Cardiac muscle cell (in vitro differentiated cells and primary cell): ENCODE data around the gene RBM20. TPM values are rescaled to one million over a fixed set of nuclear protein-coding genes. Genes with fewer than 3 reads are reported as not detected.

Experiments used
- DNase-seq, 2 donors: peaks; one replicate each; pipeline versions ENCODE4 v3.0.0 to v3.0.0-alpha.2; 2010 to 2017; ENCODE audit warnings: low read depth in 1 of 2, low spot score in 1 of 2
- H3K27ac ChIP-seq: fragments of 200-600 bp; sonication (generic); 2 replicates; pipeline ENCODE4 v1.5.1; 2016
- H3K27me3 ChIP-seq: fragments of 200-600 bp; sonication (generic); 2 replicates; pipeline ENCODE4 v1.6.0; 2016; ENCODE audit warnings: control low read depth
- H3K36me3 ChIP-seq: fragments of 200-600 bp; sonication (generic); 2 replicates; pipeline ENCODE4 v1.5.1; 2016; ENCODE audit warnings: control low read depth
- H3K4me1 ChIP-seq: fragments of 200-600 bp; sonication (generic); 2 replicates; pipeline ENCODE4 v1.8.1; 2017; ENCODE audit warnings: low read depth, mild to moderate bottlenecking, mixed run types
- H3K4me3 ChIP-seq: fragments of 200-600 bp; sonication (generic); 2 replicates; pipeline ENCODE4 v1.5.1; 2016; ENCODE audit warnings: mild to moderate bottlenecking
- H3K9me3 ChIP-seq: fragments of 200-600 bp; sonication (generic); 2 replicates; pipeline ENCODE4 v1.5.1; 2017; ENCODE audit warnings: low read depth, mild to moderate bottlenecking, control low read depth
- polyA plus RNA-seq: library from polyadenylated mRNA; unstranded; fragments of >200 nt; fragmentation: Nextera tagmentation; extraction: Ambion mirVana; gene quantifications from 2 replicates; pipeline ENCODE4 v1.2.1, GENCODE V29; 2016
- total RNA-seq: library from RNA; depleted of rRNA; stranded (reverse); fragments of >200 nt; gene quantifications from 2 replicates; pipeline ENCODE4 v1.2.3, GENCODE V29; 2016
- TF ChIP-seq, protein P1 (sequence below): IDR thresholded peaks from 2 replicates; pipeline ENCODE4 v1.5.1; 2012; ENCODE audit warnings: low read depth, mild to moderate bottlenecking, low read length

The RBM20 gene
- total and polyA plus RNA-seq, 2 experiments from 2014 or later: 19.2 to 28.5 TPM

DNA sequence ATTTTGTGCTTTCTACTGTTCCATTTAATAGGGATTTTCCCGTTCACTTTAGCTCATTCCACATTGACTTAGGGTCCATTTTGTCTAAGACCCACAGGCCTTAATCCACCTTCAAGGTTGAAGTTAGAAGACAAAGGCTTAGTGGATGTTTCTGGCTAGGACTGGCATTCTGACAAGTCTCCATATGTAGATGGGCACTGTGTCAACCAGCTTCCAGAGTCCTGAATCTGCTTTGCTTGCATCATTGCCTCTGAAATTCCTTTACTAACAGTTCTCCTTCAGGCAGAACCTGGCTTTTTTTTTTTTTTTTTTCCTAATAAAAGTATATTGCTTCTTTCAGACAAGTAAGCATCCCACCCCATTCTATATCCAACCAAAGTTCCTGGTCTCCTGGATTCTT, 158.0 kb downstream of the RBM20 start:
- H3K36me3 ChIP-seq: peaks cover 19% of the 10 kb centered on the region
- no peak overlapping the region for H3K4me3 ChIP-seq
- DNase-seq: peak in 1 of 2 donors; percentile 80
- no peak overlapping the region for H3K27ac ChIP-seq
- no peaks in the 10 kb centered on the region for H3K9me3 ChIP-seq
- no peaks in the 10 kb centered on the region for H3K4me1 ChIP-seq
- TF ChIP-seq, protein P1, sequence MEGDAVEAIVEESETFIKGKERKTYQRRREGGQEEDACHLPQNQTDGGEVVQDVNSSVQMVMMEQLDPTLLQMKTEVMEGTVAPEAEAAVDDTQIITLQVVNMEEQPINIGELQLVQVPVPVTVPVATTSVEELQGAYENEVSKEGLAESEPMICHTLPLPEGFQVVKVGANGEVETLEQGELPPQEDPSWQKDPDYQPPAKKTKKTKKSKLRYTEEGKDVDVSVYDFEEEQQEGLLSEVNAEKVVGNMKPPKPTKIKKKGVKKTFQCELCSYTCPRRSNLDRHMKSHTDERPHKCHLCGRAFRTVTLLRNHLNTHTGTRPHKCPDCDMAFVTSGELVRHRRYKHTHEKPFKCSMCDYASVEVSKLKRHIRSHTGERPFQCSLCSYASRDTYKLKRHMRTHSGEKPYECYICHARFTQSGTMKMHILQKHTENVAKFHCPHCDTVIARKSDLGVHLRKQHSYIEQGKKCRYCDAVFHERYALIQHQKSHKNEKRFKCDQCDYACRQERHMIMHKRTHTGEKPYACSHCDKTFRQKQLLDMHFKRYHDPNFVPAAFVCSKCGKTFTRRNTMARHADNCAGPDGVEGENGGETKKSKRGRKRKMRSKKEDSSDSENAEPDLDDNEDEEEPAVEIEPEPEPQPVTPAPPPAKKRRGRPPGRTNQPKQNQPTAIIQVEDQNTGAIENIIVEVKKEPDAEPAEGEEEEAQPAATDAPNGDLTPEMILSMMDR: no peak
- no peaks in the 10 kb centered on the region for H3K27me3 ChIP-seq

DNA sequence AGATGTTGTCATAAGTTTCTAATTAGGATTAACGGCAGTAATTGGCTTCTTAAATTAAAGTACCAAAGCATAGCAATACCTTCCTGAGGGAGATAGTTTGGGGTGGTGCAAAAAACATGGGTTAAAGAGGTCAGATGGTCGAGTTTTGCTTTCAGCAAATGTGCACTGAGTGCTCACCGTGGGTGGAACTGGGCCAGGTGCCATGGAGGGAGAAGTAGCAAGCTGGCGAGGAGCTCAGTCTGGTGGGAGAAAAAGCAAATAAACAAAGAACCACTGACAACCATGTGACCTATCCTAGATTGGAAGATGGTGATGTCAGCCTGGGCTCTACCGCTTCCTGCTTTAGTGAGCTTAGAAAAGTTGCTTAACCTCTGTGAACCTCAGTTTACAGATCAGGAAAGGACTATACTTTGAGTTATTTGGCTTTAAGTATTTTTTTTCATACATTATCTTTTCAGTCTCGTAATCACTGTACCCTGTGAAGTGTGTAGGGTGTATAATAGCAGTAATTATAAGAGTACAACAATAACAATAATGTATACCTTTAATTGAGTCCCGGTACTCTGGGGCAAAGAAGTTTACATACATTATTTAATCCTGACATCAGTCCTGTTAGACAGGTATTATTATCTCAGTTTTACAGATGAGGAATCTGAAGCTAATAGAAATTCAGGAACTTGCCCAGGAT, 158.6 kb downstream of the RBM20 start:
- Histone ChIP-seq H3K36me3 (peaks cover 19% of the 10 kb centered on the region), H3K9me3 (no peaks in the 10 kb centered on the region), H3K27me3 (no peaks in the 10 kb centered on the region), H3K27ac (peak overlapping the region; percentile 42), H3K4me3 (no peak overlapping the region), H3K4me1 (no peaks in the 10 kb centered on the region)
- TF ChIP-seq, protein P1: no peak
- peak in 1 of 2 donors; percentile 83 for DNase-seq

DNA sequence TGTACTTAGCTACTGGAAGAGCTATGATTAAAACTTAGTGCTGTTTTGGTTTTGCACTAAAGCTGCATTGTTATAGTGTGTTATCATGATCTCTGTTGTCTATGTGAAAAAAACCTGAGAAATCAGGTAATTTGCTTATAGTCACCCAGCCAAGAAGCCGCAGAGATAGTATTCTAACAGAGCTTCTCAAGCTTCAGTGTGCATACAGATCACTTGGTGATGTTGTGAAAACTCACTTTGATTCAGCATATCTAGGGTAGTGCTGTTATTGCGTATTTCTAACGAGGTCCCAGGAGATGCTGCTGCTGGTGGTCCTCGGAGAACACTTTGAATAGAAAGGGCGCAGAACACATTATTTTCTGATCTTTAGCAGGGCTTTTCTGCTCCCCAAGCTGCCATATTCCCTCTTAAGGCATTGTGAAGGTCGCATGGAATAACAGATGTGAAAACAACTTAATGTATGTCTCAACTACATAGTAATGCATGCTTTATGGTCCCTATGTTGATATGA, 159.2 kb downstream of the RBM20 start:
- no peak for DNase-seq
- peaks cover 19% of the 10 kb centered on the region for H3K36me3 ChIP-seq
- H3K4me3 ChIP-seq: no peak overlapping the region
- no peak overlapping the region for H3K27ac ChIP-seq
- H3K9me3 ChIP-seq: no peaks in the 10 kb centered on the region
- TF ChIP-seq, protein P1: no peak
- no peaks in the 10 kb centered on the region for H3K27me3 ChIP-seq
- no peaks in the 10 kb centered on the region for H3K4me1 ChIP-seq

DNA sequence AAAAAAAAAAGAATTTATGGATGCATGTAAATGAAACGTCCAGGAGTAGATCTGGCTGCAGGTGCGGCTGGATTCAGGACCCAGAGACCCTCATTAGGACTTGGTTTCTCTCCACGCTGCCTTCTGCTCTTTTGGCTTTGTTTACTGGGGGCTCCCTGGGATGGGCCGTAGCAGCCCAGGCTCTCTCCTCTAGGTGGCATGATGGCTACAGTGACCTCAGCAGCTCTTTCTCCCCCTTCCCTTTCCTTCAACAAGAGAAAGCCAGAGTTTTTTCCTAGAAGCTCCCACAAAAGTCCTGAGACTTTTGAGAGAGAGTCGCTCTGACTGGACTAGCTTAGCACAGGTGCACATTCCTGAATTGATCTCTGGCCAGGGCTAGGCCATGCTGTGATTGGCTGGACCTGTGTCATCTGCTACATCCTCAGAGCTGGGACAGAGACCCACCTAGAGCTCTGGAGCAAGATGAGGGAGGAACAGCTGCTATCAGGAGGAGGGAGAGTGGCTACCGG, 159.7 kb downstream of the RBM20 start:
- peak overlapping the region; percentile 10 for H3K27ac ChIP-seq
- peaks cover 18% of the 10 kb centered on the region for H3K36me3 ChIP-seq
- DNase-seq: peak; percentile 53 to 66
- no peaks in the 10 kb centered on the region for H3K4me1 ChIP-seq
- H3K27me3 ChIP-seq: no peaks in the 10 kb centered on the region
- no peak overlapping the region for H3K4me3 ChIP-seq
- TF ChIP-seq, protein P1: peak; percentile 76
- no peaks in the 10 kb centered on the region for H3K9me3 ChIP-seq

DNA sequence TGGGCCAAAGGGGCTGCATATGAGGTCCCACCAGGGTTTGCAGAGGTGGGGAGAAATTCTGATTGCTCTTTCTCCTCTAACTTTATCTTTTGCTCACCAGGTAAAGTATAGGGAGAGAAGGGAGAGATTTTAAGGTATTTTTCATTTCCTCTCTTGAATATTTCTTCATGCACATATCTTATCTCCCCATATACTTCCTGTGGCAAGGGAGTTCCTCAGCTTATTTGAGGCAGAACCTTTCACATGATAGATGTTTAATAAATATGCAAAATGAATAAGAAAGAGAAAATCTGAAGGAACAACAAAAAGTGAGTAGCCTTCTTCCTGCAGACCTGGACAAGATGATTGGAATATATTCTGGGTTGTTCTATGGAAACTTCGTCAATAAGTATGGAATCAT, 160.2 kb downstream of the RBM20 start:
- H3K27ac ChIP-seq: peak overlapping the region; percentile 10
- no peak for DNase-seq
- TF ChIP-seq, protein P1: no peak
- peaks cover 2% of the 10 kb centered on the region for H3K4me1 ChIP-seq
- peaks cover 13% of the 10 kb centered on the region for H3K36me3 ChIP-seq
- H3K9me3 ChIP-seq: no peaks in the 10 kb centered on the region
- no peak overlapping the region for H3K4me3 ChIP-seq
- no peaks in the 10 kb centered on the region for H3K27me3 ChIP-seq
